Endodermal cell (in vitro differentiated cells): ENCODE results near the gene TRIM46. TPM values are rescaled to one million over a fixed set of nuclear protein-coding genes. Genes with fewer than 3 reads are reported as not detected.
A peak's percentile ranks its signal among the peaks of the same experiment; 100 is the strongest.

Experiments
- DNase-seq: peaks from one replicate; pipeline ENCODE4 v3.0.0-alpha.2; 2017
- H3K27ac ChIP-seq: 2 replicates; pipeline ENCODE4 v1.5.1; 2013; ENCODE audit warnings: mild to moderate bottlenecking, low read depth, low read length, moderate library complexity
- H3K27me3 ChIP-seq: 2 replicates; pipeline ENCODE4 v1.6.1; 2013; ENCODE audit warnings: mild to moderate bottlenecking, low read length, moderate library complexity; ENCODE audit not compliant: insufficient read depth, control insufficient read depth, poor library complexity, severe bottlenecking
- H3K36me3 ChIP-seq: 2 replicates; pipeline ENCODE4 v1.7.0; 2013; ENCODE audit warnings: mild to moderate bottlenecking, low read length, moderate library complexity; ENCODE audit not compliant: control insufficient read depth, insufficient read depth
- H3K4me1 ChIP-seq: one replicate; pipeline ENCODE4 v1.7.0; 2013; ENCODE audit warnings: low read length; ENCODE audit not compliant: control insufficient read depth, insufficient read depth
- H3K4me3 ChIP-seq: 2 replicates; pipeline ENCODE4 v1.5.1; 2013; ENCODE audit warnings: mild to moderate bottlenecking, low read length, moderate library complexity
- H3K9ac ChIP-seq: 2 replicates; pipeline ENCODE4 v1.6.1; 2013; ENCODE audit warnings: mild to moderate bottlenecking, low read length, moderate library complexity; ENCODE audit not compliant: poor library complexity, severe bottlenecking; ENCODE audit errors: extremely low read depth
- H3K9me3 ChIP-seq: 2 replicates; pipeline ENCODE4 v1.6.1; 2013; ENCODE audit warnings: mild to moderate bottlenecking, low read length, moderate library complexity; ENCODE audit not compliant: control insufficient read depth
- H3K27ac Mint-ChIP-seq: 2 replicates; pipeline ENCODE4 v1.8.0; 2020; ENCODE audit warnings: mixed read lengths
- H3K27me3 Mint-ChIP-seq: 2 replicates; pipeline ENCODE4 v1.8.0; 2021; ENCODE audit warnings: mild to moderate bottlenecking, mixed read lengths; ENCODE audit not compliant: insufficient read depth
- H3K36me3 Mint-ChIP-seq: 2 replicates; pipeline ENCODE4 v1.8.0; 2020; ENCODE audit warnings: low read depth, mixed read lengths
- H3K4me1 Mint-ChIP-seq: 2 replicates; pipeline ENCODE4 v1.8.0; 2020; ENCODE audit warnings: mixed read lengths
- H3K4me3 Mint-ChIP-seq: 2 replicates; pipeline ENCODE4 v1.8.0; 2020; ENCODE audit warnings: mild to moderate bottlenecking, moderate library complexity, mixed read lengths
- H3K9me3 Mint-ChIP-seq: 2 replicates; pipeline ENCODE4 v1.8.0; 2020; ENCODE audit warnings: mild to moderate bottlenecking, mixed read lengths
- WGBS, 2 experiments: methylation state at CpG; one replicate each; pipeline versions ENCODE4 v1.1.5 to v1.1.7; 2013; ENCODE audit warnings: missing lambda C conversion rate in 2 of 2, mixed read lengths in 1 of 2; ENCODE audit not compliant: insufficient coverage in 1 of 2, insufficient read length in 1 of 2; 5-methylcytosine and 5-hydroxymethylcytosine counted together
- total RNA-seq, 2 donors: library from RNA; stranded (reverse); fragmentation: NEBNext Ultra II Directional in 1 of 2; extraction: Animal tissue kit (Norgen Biotek cat#: 25700) in 1 of 2; gene quantifications; 2 replicates in 1 of 2; 3 replicates in 1 of 2; pipeline ENCODE4 v1.2.1, GENCODE V29; 2021
- TF ChIP-seq, protein P1 (sequence below): fragments of 200-600 bp; sonication (generic); conservative IDR thresholded peaks from 2 replicates; pipeline ENCODE4 v1.5.0; 2021; ENCODE audit warnings: antibody characterized with exemption, mild to moderate bottlenecking

TRIM46 gene
- total RNA-seq, 2 donors from 2014 or later: 5.1 to 7.1 TPM

DNA sequence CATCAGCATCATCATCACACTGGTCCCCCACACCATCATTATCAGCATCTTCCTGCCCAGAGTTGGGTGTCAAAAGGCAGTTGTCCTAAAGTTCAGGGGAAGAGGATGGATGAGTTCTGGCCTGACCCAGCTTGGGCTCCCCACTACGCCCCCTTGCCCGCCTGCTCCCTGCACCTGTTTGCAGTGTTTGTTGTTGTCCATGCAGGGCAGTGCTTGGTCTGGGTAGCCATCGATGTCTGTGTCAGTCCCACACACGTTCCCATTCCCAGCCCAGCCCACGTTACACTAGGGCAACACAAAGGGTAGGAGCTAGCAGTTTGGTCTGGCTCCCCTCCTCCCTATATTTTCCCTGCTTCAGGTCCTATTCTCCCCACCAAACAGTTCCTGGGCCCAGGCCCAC, 27.3 kb downstream of the TRIM46 start:
- H3K27me3 Mint-ChIP-seq: peaks cover 1% of the 10 kb centered on the region
- Histone ChIP-seq H3K4me3 (no peak overlapping the region), H3K9me3 (no peaks in the 10 kb centered on the region), H3K27ac (peak overlapping the region; percentile 41), H3K9ac (no peak overlapping the region), H3K27me3 (no peaks in the 10 kb centered on the region), H3K4me1 (no peaks in the 10 kb centered on the region), H3K36me3 (peaks cover 16% of the 10 kb centered on the region)
- peaks cover 65% of the 10 kb centered on the region for H3K36me3 Mint-ChIP-seq
- H3K9me3 Mint-ChIP-seq: no peaks in the 10 kb centered on the region
- H3K27ac Mint-ChIP-seq: no peak overlapping the region
- no peak for DNase-seq
- H3K4me1 Mint-ChIP-seq: no peaks in the 10 kb centered on the region
- no peak overlapping the region for H3K4me3 Mint-ChIP-seq
- TF ChIP-seq, protein P1, sequence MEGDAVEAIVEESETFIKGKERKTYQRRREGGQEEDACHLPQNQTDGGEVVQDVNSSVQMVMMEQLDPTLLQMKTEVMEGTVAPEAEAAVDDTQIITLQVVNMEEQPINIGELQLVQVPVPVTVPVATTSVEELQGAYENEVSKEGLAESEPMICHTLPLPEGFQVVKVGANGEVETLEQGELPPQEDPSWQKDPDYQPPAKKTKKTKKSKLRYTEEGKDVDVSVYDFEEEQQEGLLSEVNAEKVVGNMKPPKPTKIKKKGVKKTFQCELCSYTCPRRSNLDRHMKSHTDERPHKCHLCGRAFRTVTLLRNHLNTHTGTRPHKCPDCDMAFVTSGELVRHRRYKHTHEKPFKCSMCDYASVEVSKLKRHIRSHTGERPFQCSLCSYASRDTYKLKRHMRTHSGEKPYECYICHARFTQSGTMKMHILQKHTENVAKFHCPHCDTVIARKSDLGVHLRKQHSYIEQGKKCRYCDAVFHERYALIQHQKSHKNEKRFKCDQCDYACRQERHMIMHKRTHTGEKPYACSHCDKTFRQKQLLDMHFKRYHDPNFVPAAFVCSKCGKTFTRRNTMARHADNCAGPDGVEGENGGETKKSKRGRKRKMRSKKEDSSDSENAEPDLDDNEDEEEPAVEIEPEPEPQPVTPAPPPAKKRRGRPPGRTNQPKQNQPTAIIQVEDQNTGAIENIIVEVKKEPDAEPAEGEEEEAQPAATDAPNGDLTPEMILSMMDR: no peak
- 92 to 95% methylated on average over 2 to 5 of the region's 5 CpGs for WGBS, 2 experiments

DNA sequence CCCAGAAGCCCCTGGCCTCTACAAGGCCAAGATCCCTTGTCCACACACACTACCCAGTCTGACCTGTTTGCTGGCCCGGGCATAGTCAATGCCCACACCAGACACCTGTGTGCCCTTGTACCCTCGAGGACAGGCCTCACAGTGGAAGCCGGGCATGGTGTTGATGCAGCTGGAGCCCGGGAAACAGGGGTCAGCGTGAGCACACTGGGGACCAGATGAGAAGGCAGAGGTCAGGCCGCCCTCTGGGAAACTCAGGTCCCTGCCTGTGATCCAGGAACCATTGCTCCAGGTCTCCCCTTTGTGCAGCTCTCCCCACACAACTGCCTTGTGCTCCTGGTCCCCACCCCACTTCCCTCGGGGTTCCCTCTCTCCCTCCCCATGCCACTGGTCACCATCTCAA, 28.5 kb downstream of the TRIM46 start:
- Histone ChIP-seq H3K4me3 (no peak overlapping the region), H3K36me3 (peaks cover 13% of the 10 kb centered on the region), H3K9ac (no peak overlapping the region), H3K27ac (peak overlapping the region; percentile 6), H3K4me1 (no peaks in the 10 kb centered on the region), H3K9me3 (no peaks in the 10 kb centered on the region), H3K27me3 (no peaks in the 10 kb centered on the region)
- 93 to 100% methylated on average over 3 to 7 of the region's 7 CpGs for WGBS, 2 experiments
- Mint-ChIP-seq H3K27ac (no peak overlapping the region), H3K36me3 (peaks cover 56% of the 10 kb centered on the region), H3K4me3 (no peak overlapping the region), H3K9me3 (no peaks in the 10 kb centered on the region), H3K4me1 (peaks cover 5% of the 10 kb centered on the region), H3K27me3 (peaks cover 1% of the 10 kb centered on the region)
- TF ChIP-seq, protein P1: no peak
- DNase-seq: no peak

GRCh38 chr1:155202731-155203515, 29.3 kb downstream of the TRIM46 start:
- H3K4me3 ChIP-seq: no peak overlapping the region
- H3K4me1 ChIP-seq: peaks cover under 1% of the 10 kb centered on the region
- H3K9ac ChIP-seq: no peak overlapping the region
- H3K9me3 ChIP-seq: no peaks in the 10 kb centered on the region
- TF ChIP-seq, protein P1: no peak
- H3K9me3 Mint-ChIP-seq: no peaks in the 10 kb centered on the region
- H3K4me3 Mint-ChIP-seq: no peak overlapping the region
- no peak overlapping the region for H3K27ac Mint-ChIP-seq
- peaks cover 11% of the 10 kb centered on the region for H3K4me1 Mint-ChIP-seq
- H3K36me3 Mint-ChIP-seq: peaks cover 50% of the 10 kb centered on the region
- H3K27me3 ChIP-seq: no peaks in the 10 kb centered on the region
- 93 to 99% methylated on average over 15 to 19 of the region's 19 CpGs for WGBS, 2 experiments
- H3K36me3 ChIP-seq: peaks cover 7% of the 10 kb centered on the region
- no peak overlapping the region for H3K27ac ChIP-seq
- H3K27me3 Mint-ChIP-seq: peaks cover 1% of the 10 kb centered on the region
- no peak for DNase-seq
